ENCODE measurements around the gene PREP. TPM values are rescaled to one million over a fixed set of nuclear protein-coding genes. Genes with fewer than 3 reads are reported as not detected.

Gene PREP
- total RNA-seq, 2 donors from 2014 or later = 99.9 to 113 TPM

GRCh38 chr6:105278813-105279212 lies 124.1 kb downstream of the PREP start:
- intact Hi-C loops (cut with DNase I) = no loop called here
- Histone ChIP-seq H3K27ac (no peak overlapping the region), H3K27me3 (no peaks in the 10 kb centered on the region), H3K36me3 (peaks cover 7% of the 10 kb centered on the region), H3K9ac (ENCODE audit: low read depth in 2 of 2, low read length in 2 of 2) (no peak overlapping the region), H3K4me1 (no peaks in the 10 kb centered on the region), H3K9me3 (no peaks in the 10 kb centered on the region), H3K4me3 (no peak overlapping the region)
- TF ChIP-seq CTCF (IDR thresholded peaks at IDR 0.05) = no peak
- no peak for DNase-seq

GRCh38 chr6:105278035-105278434 lies 124.8 kb downstream of the PREP start:
- no peak overlapping the region for H3K27ac ChIP-seq
- H3K4me1 ChIP-seq = no peaks in the 10 kb centered on the region
- no peak for TF ChIP-seq CTCF (IDR thresholded peaks at IDR 0.05)
- no peaks in the 10 kb centered on the region for H3K27me3 ChIP-seq
- no peak overlapping the region for H3K4me3 ChIP-seq
- H3K9me3 ChIP-seq = no peaks in the 10 kb centered on the region
- DNase-seq = no peak
- H3K36me3 ChIP-seq = peaks cover 7% of the 10 kb centered on the region
- H3K9ac ChIP-seq (ENCODE audit: low read depth in 2 of 2, low read length in 2 of 2) = no peak overlapping the region
- intact Hi-C loops (cut with DNase I) = no loop called here

- H3K4me1 ChIP-seq = no peaks in the 10 kb centered on the region
- H3K9ac ChIP-seq (ENCODE audit: low read depth in 2 of 2, low read length in 2 of 2) = no peak overlapping the region
- H3K4me3 ChIP-seq = no peak overlapping the region
- H3K27ac ChIP-seq = no peak overlapping the region
- DNase-seq = no peak
- no peak for TF ChIP-seq CTCF (IDR thresholded peaks at IDR 0.05)
- H3K9me3 ChIP-seq = no peaks in the 10 kb centered on the region
- H3K27me3 ChIP-seq = no peaks in the 10 kb centered on the region
- peaks cover 7% of the 10 kb centered on the region for H3K36me3 ChIP-seq
- intact Hi-C loops (cut with DNase I) = no loop called here
These were observed 126.5 kb downstream of the PREP start for GRCh38 chr6:105276374-105276773.

- H3K9me3 ChIP-seq = no peaks in the 10 kb centered on the region
- H3K4me3 ChIP-seq = no peak overlapping the region
- no peak for DNase-seq
- no peaks in the 10 kb centered on the region for H3K27me3 ChIP-seq
- no peak overlapping the region for H3K9ac ChIP-seq (ENCODE audit: low read depth in 2 of 2, low read length in 2 of 2)
- H3K36me3 ChIP-seq = peaks cover 7% of the 10 kb centered on the region
- no peak overlapping the region for H3K27ac ChIP-seq
- no peak for TF ChIP-seq CTCF (IDR thresholded peaks at IDR 0.05)
- H3K4me1 ChIP-seq = no peaks in the 10 kb centered on the region
- intact Hi-C loops (cut with DNase I) = no loop called here
These were observed 127.3 kb downstream of the PREP start for GRCh38 chr6:105275542-105275941.

GRCh38 chr6:105274678-105275077 lies 128.2 kb downstream of the PREP start:
- Histone ChIP-seq H3K9ac (ENCODE audit: low read depth in 2 of 2, low read length in 2 of 2) (no peak overlapping the region), H3K36me3 (peaks cover 7% of the 10 kb centered on the region), H3K27ac (no peak overlapping the region), H3K27me3 (no peaks in the 10 kb centered on the region), H3K4me1 (no peaks in the 10 kb centered on the region), H3K9me3 (no peaks in the 10 kb centered on the region), H3K4me3 (no peak overlapping the region)
- TF ChIP-seq CTCF (IDR thresholded peaks at IDR 0.05) = no peak
- intact Hi-C loops (cut with DNase I) = no loop called here
- DNase-seq = no peak

- H3K36me3 ChIP-seq = peaks cover 6% of the 10 kb centered on the region
- no peaks in the 10 kb centered on the region for H3K27me3 ChIP-seq
- no peak overlapping the region for H3K27ac ChIP-seq
- no peak for DNase-seq
- no peak for TF ChIP-seq CTCF (IDR thresholded peaks at IDR 0.05)
- intact Hi-C loops (cut with DNase I) = no loop called here
- H3K4me1 ChIP-seq = no peaks in the 10 kb centered on the region
- H3K4me3 ChIP-seq = no peak overlapping the region
- H3K9ac ChIP-seq (ENCODE audit: low read depth in 2 of 2, low read length in 2 of 2) = no peak overlapping the region
- H3K9me3 ChIP-seq = no peaks in the 10 kb centered on the region
These were observed 129.3 kb downstream of the PREP start for GRCh38 chr6:105273589-105273988.

All from colonic mucosa (tissue), 4 donors.